ENCODE measurements around the gene WNK2.

WNK2 gene

GRCh38 chr9:93200449-93200742 lies 16.5 kb downstream of the WNK2 start:
- no peak for DNase-seq (ENCODE audit: low read depth)

- no peak for DNase-seq (ENCODE audit: low read depth)
These were observed 17.0 kb downstream of the WNK2 start for GRCh38 chr9:93200989-93201334.

GRCh38 chr9:93203026-93203717 lies 19.2 kb downstream of the WNK2 start:
- DNase-seq (ENCODE audit: low read depth): no peak

GRCh38 chr9:93203718-93204469 lies 20.0 kb downstream of the WNK2 start:
- no peak for DNase-seq (ENCODE audit: low read depth)

GRCh38 chr9:93204470-93205043 lies 20.6 kb downstream of the WNK2 start:
- no peak for DNase-seq (ENCODE audit: low read depth)

- DNase-seq (ENCODE audit: low read depth): no peak
These were observed 21.3 kb downstream of the WNK2 start for GRCh38 chr9:93205045-93205768.

GRCh38 chr9:93205896-93206575 lies 22.1 kb downstream of the WNK2 start:
- no peak for DNase-seq (ENCODE audit: low read depth)

- DNase-seq (ENCODE audit: low read depth): no peak
These were observed 22.7 kb downstream of the WNK2 start for GRCh38 chr9:93206576-93207155.

GRCh38 chr9:93207326-93207814 lies 23.4 kb downstream of the WNK2 start:
- DNase-seq (ENCODE audit: low read depth): no peak

- no peak for DNase-seq (ENCODE audit: low read depth)
These were observed 24.2 kb downstream of the WNK2 start for GRCh38 chr9:93207860-93208734.

GRCh38 chr9:93209097-93209496 lies 25.2 kb downstream of the WNK2 start:
- no peak for DNase-seq (ENCODE audit: low read depth)

GRCh38 chr9:93209576-93210323 lies 25.8 kb downstream of the WNK2 start:
- DNase-seq (ENCODE audit: low read depth): no peak

- no peak for DNase-seq (ENCODE audit: low read depth)
These were observed 26.5 kb downstream of the WNK2 start for GRCh38 chr9:93210324-93210973.

GRCh38 chr9:93210974-93211653 lies 27.2 kb downstream of the WNK2 start:
- DNase-seq (ENCODE audit: low read depth): no peak

GRCh38 chr9:93211654-93212001 lies 27.7 kb downstream of the WNK2 start:
- no peak for DNase-seq (ENCODE audit: low read depth)

- DNase-seq (ENCODE audit: low read depth): no peak
These were observed 28.5 kb downstream of the WNK2 start for GRCh38 chr9:93212409-93212808.

GRCh38 chr9:93216073-93216365 lies 32.1 kb downstream of the WNK2 start:
- no peak for DNase-seq (ENCODE audit: low read depth)

GRCh38 chr9:93217706-93218105 lies 33.8 kb downstream of the WNK2 start:
- DNase-seq (ENCODE audit: low read depth): no peak

GRCh38 chr9:93218161-93218560 lies 34.2 kb downstream of the WNK2 start:
- DNase-seq (ENCODE audit: low read depth): no peak
